Embryonic facial prominence (tissue), 1 donor: ENCODE results near the gene BBS9.
"Not testable (repeated sequence)": the region's sequence is repeated elsewhere in the genome, so short reads cannot be mapped to it uniquely, and the experiment has no call there.

Experiments
- DNase-seq: peaks from one replicate; pipeline ENCODE4 v3.0.0-alpha.2; 2016; ENCODE audit errors: extremely low spot score

Gene BBS9

DNA sequence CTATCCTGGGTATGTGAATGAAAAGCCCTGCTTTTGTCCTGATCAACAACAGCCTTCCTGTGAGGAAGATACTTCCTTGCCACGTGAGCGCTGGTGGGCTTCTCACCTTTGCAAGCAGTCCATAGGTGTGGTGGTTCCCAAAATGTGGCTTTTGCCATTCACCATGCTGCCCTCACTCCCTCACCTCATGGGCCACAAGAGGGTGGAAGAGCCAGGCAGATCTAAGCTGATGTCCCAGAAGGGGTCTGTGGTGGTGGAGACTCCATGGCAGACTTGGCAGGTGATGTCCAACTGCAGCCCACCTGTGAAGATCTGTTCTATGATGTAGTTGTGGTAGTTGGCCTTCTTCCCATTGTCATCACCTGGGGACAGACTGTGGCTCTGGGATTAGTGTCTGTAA is 147.4 kb downstream of the BBS9 start:
- DNase-seq: no peak

DNA sequence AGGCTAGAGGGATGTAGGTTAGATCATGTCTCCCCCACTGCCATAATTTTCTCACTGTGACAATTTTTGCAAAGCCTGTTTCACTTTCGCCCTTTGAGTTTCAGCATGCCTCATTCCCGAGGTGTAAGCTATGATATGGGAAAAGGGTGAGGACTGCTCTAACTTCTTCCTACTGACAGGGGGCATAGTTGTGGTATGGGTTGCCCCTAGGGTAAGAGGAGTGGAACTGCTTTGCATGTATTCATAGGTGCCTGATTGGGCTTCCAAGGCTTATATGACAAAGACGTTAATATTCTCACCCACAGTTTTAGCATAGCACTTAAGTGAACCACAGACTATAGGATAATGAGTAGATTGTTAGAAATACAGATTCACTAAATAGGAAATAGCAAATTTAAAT is 148.7 kb downstream of the BBS9 start:
- no peak for DNase-seq

DNA sequence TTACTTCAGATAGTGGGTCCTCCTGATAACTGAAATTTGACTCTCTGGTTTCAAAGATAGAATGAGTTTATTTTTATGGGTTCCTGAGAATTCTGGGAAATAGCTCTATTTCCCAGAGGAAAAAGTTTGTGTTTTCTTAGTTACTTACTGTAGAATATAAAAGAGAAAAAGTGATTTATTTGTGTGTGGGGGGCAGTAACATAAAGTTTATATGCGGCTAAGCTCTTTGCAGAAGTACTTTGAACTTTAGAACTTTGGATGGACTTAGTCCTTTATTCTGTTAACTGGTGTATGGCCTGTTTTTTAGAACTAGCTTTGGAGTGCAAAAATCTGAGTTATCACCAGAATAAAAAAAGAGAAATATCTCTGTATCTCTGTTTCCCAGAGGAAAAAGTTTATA is 157.1 kb downstream of the BBS9 start:
- DNase-seq: no peak

DNA sequence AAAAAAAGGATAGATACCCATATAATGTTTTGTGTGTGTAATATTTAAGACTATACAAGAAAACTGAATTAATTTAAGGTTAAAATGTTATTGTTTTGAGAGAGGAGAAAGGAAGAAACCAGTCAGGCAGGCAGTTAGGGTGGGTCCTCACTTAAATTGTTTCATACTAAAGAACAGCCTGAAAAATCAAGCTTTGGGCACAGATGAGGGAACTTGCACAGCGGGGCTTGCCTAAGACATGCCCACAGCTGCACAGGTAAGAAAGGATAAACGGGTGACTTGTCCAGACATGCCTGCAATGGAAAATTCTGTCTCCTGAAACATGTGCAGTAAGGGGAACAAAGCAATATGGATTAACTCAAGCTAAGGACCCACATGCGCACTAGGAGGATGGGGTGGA is 158.4 kb downstream of the BBS9 start:
- no peak for DNase-seq

DNA sequence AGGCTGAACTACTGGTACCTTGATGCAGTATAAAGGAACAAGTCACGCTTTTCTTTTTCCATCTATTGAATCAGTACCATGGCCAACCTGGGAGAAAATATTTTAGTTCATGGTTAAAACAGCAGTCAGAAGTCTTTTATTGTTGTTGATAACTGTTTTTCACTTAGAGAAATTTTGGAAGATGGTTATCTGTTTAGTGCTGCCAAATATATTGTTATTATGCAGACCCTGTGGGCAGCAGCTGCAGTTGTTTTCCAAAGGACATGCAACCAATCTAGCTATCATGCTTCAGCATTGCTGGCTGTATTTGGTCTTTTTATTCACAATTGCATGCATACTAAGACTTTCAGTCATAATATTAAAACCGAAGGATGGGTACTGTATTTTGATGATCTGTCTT is 169.5 kb downstream of the BBS9 start:
- no peak for DNase-seq

DNA sequence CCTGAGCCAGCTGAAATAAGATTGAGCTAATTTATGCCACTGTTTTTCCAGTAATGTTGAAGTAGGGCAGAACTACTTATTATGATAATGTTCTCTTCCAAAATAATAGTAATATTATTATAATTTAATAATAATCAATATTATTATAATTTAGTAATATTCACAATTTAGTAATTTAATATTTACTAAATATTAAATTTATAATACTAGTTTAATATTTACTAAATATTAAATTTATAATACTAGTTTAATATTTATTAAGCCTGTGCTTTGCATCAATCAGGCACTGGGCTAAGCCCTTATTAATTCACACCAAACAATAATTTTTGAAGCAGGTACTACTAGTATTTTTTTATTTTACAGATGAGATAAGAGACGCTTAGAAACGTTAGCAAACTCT is 170.1 kb downstream of the BBS9 start:
- no peak for DNase-seq

DNA sequence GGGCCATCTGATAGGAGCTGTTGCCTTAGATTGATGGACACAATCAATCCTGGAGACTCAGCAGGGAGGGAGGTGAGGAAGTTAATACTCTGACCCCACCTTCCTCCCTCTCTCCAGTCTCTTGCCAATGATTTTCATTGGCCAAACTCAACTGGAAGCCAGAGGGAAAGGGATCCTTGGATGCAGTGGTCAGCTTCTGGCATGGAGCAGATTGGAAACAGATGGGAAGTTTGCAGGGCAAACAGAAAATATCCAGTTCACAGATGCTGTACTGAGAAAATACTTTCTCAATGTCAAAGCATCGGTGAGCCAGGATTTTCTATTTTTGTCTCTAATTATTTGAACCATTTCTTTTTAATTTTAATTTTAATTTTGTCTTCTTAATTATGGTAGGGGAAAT is 170.8 kb downstream of the BBS9 start:
- DNase-seq: no peak

DNA sequence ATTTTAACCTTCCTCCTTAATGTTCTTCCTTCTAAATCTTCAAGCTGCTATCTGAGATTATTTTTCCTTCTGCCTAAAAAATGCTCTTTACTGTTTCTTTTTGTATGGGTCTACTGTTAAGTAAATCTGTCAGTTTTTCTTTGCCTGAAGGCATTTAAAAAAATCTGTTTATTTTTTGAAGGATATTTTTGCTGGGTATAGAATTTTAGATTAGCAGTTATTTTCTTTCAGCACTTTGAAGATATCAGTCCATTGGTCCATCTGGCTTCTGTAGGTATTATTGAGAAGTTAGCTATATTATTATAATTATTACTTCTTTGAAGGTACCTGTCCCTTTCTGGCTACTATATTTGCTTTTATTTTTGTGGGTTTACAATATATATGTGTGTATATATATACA is 171.4 kb downstream of the BBS9 start:
- DNase-seq: no peak

DNA sequence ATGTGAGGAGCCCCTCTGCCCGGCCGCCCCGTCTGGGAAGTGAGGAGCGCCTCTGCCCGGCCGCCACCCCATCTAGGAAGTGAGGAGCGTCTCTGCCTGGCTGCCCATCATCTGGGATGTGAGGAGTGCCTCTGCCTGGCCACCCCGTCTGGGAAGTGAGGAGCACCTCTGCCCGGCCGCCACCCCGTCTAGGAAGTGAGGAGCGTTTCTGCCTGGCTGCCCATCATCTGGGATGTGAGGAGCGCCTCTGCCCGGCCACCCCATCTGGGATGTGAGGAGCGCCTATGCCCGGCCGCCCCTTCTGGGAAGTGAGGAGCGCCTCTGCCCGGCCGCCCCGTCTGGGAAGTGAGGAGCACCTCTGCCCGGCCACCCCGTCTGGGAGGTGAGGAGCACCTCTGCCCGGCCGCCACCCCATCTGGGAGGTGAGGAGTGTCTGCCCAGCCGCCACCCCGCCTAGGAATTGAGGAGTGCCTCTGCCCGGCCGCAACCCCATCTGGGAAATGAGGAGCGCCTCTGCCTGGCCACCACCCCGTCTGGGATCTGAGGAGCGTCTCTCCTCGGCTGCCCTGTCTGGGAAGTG is 174.7 kb downstream of the BBS9 start:
- not testable (repeated sequence) for DNase-seq

DNA sequence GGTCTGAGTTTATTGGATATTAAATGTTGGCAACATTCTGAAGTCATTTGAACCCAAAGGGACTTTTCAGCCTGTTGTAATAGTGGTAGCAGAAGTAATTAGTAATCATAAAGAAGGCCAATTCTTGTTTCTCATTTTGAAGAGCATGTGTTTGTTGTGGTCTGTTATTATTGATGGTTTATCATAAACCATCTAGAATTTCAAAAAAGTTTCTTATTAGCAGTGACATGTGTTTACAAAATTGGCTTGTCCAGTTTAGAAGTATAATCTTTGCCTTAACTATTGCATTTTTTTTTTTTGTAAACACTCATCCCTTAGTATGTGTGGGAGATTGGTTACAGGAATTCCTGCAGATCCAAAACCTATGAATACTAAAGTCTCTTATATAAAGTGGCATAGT is 177.8 kb downstream of the BBS9 start:
- DNase-seq: no peak

DNA sequence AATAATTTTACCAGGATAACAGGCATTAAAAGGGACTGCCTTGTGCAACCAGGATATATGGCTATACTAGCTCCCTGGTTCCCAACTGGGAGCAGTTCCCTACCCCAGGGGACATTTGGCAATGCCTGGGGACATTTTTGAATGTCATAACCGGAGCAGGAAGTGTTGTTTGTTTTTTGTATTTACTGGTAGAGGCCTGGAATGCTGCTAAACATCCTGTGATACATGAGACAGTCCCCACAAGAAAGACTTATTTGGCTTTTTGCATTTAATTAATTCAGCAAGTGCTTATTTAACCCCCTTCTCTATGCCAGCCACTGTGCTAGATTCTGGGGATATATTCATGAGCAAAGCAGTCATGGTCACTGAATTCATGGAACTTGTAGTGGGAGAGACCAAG is 181.2 kb downstream of the BBS9 start:
- no peak for DNase-seq

DNA sequence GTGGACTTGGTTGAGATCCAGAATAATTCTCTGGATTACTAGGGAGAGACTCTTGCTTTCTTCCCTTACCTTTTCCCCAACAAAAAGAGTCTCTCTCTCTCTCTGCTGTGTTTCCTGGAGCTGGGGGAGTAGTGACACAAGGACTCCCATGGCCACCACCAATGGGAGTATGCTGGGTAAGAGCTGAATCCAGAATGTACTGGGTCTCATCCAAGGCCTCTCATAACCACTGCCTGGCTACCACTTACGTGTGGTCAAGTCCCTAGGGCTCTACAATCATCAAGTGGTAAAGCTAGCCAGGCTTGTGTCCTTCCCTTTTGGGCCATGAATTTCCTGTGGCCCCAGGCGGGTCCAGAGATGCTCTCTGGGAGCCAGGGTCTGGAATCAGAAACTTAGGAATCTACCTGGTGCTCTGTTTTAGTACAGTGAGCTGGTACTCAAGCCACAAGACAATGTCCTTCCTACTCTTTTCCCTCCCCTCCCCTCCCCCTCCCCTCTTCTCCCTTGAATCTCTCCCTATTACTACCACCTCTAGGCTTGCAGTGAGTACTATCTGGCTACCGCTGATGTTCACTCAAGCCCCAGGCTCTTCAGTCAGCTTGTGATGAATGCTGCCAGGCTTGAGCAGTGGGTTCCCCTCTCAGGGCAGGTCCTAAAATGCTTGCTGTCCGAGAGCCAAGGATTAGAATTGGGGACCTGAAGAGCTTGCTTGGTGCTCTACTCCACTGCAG is 196.6 kb downstream of the BBS9 start:
- no peak for DNase-seq

DNA sequence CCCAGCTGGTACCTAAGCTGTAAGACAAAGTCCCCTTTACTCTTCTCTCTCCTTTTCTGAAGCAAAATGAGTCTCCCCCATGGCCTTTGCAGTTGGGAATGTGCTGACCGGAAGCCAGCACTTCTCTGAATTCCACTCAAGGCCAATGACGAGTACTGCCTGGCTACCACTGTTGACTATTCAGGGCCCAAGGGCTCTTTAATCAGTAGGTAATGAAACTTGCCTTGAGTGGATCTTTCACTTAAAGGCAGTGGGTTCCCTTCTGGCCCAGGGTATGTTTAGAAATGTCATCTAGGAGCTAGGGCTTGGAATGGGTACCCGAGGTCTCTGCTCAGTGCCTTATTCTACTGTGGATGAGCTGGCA is 197.1 kb downstream of the BBS9 start:
- no peak for DNase-seq

DNA sequence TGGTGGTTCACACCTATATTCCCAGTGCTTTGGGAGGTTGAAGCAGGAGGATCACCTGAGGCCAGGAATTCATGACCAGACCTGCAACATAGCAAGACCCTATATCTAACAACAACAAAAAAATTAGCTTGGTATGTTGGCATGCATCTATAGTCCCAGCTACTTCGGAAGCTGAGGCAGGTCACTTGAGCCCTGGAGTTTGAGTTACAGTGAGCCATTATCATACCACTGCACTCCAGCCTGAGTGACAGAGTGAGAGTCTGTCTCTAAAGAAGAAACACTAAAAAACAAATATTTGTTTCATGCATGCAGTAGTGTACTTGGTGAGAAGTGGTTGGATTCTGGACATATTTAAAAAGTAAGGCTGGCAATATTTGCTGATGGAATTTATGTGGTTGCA is 198.1 kb downstream of the BBS9 start:
- no peak for DNase-seq

DNA sequence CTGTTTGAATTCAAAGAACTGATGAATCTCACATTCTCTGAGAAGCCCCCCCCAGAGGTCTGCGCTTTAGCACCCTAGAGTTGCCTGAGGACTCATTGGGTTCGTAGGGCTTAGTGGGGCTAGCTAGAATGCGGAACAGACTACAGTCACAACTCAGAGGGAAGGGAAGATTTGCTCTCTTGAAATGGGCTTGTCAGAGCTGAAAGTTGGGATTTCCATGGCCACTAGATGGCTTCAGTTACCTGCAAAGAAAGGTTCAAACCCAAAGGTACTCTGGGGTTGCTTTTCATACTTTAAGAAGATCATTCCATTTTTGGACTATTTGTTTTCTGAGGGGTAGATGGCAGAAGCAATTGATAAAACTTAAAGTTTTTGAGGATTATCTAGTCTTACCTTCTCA is 205.0 kb downstream of the BBS9 start:
- no peak for DNase-seq

DNA sequence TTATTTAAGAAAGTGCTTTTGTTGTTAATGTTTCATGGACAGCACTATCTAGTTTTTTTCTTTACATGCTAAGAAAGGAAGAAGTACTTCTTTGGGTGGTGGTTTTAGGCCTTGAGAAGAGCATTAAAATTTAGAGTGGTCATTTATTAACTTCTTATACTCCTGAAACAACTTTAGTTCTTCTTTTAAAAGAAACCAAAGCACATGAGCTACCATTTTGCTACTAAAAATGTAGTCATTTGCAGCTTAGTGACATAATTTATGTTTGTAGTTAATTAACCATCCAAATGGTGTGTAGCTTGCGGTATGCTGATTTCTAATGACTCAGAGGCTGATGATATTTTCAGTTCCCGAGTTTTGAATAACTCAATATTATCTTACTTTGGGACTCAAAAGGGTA is 207.5 kb downstream of the BBS9 start:
- DNase-seq: no peak

DNA sequence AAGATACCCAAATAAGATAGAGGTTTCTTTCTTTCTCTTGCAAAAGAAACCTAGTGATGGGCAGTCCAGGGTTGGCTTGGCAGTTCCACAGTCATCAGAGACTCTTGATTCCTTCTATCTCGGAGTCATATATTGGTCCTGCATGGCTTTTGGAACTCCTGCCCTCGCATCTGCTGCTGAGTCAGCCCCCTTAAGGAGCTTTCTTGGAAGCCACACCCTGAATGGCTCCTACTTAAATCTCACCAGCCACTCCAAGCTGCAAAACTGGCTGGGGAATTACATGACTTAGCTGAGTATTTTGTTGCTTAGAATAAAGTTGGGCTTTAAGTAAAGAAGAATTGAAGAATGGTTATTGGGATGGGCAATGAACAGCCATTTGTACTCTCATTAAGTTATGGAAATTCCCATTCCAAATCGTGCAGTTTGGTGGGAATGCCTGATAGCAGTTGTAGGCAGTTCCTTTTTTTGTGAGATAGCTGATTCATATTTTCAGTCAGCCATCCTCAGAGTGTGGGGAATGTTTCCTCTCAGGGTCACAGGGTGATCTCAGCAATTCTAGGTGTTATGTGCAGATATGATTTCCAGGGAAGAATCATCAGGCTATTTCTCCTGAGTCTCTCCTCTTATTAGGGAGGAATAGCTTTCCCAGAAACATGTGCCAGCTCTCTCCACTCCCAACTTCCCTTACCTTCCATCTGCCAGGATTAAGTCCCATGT is 209.9 kb downstream of the BBS9 start:
- DNase-seq: no peak

DNA sequence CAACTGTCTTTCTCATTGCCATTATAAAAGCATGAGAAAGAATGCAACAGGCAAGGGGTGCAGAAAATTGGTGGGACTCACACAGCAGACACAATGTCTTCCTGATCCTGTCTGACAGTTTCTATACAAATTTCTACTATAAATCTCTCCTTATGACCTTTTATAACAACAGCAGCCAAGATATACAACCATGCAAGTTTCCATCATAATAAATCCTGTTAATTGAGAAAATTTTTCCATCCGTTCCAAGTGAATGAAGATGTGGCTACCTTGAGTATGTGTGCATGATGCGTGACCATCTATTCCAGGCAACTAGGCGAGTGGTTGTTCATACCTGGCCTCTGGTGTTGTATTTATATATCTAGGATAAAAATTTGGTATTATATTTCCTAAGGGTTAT is 216.7 kb downstream of the BBS9 start:
- no peak for DNase-seq

DNA sequence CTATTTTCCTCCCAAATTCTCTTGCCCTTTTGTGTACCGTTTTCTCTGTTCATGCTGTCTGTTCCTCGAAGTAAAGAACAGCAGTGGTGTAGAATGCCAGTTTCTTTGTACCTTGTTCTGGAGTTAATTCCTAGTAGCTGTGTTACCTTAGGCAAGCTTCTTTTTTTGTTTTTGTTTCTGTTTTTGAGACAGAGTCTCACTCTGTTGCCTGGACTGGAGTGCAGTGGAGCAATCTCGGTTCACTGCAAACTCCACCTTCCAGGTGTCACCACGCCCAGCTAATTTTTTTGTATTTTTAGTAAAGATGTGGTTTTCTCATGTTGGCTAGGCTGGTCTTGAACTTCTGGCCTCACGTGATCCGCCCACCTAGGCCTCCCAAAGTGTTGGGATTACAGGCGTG is 221.2 kb downstream of the BBS9 start:
- DNase-seq: no peak

DNA sequence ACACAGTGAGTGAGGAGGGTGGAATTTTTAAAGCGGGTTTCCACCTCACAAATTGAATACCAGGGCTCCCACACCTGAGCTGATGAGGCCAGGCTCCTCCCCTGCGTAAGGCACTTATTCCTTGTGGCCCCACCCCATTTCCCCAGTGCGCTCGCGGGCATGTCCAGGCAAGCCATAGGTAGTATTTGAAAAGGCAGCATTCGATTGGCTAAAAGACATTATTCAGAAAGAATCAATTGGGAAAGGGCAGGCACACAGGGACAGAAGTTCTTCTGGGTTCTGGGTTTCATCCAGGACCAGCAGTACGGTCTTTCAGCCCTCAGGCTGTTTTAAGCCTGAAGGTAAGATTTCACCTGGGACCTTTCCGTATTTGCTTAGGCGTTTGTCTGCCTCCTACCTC is 222.3 kb downstream of the BBS9 start:
- no peak for DNase-seq

DNA sequence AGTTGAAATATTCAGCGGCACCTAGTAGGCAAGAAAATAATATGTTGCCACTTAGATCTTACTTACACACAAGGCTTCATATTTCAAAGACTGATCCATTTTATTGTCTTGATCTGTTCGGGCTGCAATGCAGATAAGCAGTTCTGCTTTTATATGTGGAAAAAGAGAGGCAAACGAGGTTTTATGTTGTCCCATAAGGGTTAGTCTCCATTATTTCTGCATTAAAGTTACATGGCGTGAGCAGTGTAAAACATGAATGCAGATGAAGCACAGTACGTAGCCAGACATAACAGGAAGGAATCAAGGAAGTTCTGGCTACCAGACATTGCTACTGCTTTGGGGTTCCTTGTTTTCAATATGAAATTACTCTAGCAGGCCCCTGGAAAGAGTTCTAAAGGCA is 224.8 kb downstream of the BBS9 start:
- DNase-seq: no peak

DNA sequence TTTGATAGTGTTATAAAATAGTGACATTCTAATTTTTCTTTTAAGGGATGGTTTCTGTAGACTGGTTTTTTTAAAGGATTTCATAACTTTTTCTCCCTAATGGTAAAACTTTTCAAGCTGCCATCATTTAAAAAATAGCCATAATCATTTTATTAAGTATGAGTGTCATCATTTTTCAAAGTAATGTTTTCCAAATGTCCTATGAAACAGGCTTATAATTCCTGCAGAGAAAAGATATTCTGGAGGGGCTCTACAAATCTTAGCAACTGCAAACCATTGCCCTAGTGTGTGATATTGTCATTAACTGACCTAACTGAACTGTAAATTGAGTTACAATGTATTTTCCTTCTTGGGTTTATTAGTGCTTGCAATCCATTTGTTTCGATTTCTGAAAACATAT is 226.0 kb downstream of the BBS9 start:
- DNase-seq: no peak

DNA sequence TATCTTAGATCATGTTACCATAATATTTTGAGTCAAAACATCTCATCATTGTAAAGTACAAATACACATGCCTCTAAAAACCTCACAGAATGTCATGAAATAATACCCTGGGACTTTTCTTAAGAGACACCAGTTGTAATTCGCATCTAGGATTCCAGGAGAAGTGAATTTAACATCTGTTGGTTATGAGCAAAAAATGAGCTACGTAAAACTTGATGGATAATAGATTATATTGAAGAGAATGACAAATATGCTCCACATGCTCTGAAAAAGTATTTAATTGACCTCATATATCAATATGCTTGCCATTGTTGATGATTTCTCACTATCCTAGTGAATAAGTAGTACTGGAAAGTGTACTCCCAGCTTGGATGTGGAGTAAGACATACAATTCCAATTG is 227.0 kb downstream of the BBS9 start:
- no peak for DNase-seq

DNA sequence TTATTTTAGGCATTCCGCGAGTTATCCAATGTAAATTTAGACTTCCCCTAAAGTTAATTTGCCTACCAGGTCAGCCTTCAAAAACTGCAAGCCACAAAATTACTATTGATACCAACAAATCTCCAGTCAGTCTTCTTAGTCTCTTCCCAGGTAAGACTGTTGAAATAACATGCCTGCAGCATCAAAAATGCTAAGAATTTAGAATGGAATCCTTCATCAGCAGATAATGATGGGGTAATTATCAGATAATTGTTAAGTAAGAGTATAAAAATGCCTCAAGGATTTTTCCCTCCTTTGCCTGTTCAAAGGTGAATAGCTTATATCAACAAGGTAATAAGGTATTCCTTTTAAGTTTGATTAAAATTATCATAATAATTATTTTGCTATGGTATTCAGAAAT is 228.5 kb downstream of the BBS9 start:
- DNase-seq: no peak
